ENCODE data around the gene SPN. TPM values are rescaled to one million over a fixed set of nuclear protein-coding genes. Genes with fewer than 3 reads are reported as not detected.
A peak's percentile ranks its signal among the peaks of the same experiment; 100 is the strongest.

Gene SPN
- total and polyA plus RNA-seq, 2 donors from 2014 or later, result 1.0 to 8.8 TPM

DNA sequence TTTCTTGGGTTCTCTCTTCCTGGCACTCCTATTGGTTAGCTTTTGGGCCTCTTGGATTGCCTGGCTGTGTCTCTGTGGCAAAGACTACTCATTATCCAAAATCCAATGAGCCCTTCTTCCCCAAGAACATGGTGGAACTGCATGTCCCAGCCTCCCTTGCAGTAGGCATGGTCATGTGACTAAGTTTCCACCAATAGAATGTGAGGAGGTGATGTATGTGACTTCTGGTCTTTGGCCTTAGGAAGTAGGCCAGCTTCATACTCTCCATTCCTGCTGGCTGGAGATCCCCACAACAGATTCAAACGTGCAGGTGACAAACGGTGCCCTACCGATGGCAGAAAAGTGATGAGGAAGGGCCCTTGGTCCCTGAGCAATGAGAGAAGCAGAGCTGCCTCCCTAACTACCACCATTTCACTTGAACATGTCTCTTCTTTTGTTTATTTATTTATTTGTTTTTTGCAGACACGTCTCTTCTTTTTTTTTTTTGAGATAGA is 17.3 kb upstream of the SPN start:
- H3K9ac ChIP-seq (ENCODE audit: low read length in 3 of 3), result no peak overlapping the region
- TF ChIP-seq, protein P1, sequence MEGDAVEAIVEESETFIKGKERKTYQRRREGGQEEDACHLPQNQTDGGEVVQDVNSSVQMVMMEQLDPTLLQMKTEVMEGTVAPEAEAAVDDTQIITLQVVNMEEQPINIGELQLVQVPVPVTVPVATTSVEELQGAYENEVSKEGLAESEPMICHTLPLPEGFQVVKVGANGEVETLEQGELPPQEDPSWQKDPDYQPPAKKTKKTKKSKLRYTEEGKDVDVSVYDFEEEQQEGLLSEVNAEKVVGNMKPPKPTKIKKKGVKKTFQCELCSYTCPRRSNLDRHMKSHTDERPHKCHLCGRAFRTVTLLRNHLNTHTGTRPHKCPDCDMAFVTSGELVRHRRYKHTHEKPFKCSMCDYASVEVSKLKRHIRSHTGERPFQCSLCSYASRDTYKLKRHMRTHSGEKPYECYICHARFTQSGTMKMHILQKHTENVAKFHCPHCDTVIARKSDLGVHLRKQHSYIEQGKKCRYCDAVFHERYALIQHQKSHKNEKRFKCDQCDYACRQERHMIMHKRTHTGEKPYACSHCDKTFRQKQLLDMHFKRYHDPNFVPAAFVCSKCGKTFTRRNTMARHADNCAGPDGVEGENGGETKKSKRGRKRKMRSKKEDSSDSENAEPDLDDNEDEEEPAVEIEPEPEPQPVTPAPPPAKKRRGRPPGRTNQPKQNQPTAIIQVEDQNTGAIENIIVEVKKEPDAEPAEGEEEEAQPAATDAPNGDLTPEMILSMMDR (IDR thresholded peaks at IDR 0.05; ENCODE audit: borderline replicate concordance, extremely low read depth, insufficient read depth), result no peak
- H3K4me1 ChIP-seq (ENCODE audit: control insufficient read depth in 2 of 3, insufficient read depth in 2 of 3, low read depth in 1 of 3, low read length in 3 of 3), result no peaks in the 10 kb centered on the region
- no peak overlapping the region for H3K27ac ChIP-seq (ENCODE audit: low read depth in 2 of 2, low read length in 2 of 2)
- no peak overlapping the region for H3K4me3 ChIP-seq (ENCODE audit: low read length in 3 of 3)
- DNase-seq (no peak), FAIRE-seq (no peak)
- intact Hi-C loops (cut with DNase I), result no loop called here
- no peaks in the 10 kb centered on the region for H3K36me3 ChIP-seq (ENCODE audit: control insufficient read depth in 2 of 3, insufficient read depth in 3 of 3, low read length in 3 of 3)
- H3K9me3 ChIP-seq (ENCODE audit: control insufficient read depth in 2 of 3, insufficient read depth in 1 of 3, low read length in 3 of 3), result no peaks in the 10 kb centered on the region
- H3K27me3 ChIP-seq (ENCODE audit: control insufficient read depth, insufficient read depth, low read length), result no peaks in the 10 kb centered on the region

DNA sequence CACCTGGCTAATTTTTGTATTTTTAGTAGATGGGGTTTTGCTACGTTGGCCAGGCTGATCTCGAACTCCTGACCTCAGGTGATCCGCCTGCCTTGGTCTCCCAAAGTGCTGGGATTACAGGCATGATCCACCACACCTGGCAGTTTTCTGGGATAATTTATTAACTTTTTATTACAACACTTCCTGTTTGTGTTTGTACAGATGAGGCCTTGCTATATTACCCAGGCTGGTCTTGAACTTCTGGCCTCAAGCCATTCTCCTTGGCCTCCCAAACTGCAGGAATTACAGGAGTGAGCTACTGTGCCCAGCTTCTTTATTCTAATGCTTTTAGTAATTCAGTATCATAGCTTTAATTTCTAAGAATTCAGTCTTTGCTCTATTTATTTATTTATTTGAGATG is 16.1 kb upstream of the SPN start:
- no peaks in the 10 kb centered on the region for H3K4me1 ChIP-seq (ENCODE audit: control insufficient read depth in 2 of 3, insufficient read depth in 2 of 3, low read depth in 1 of 3, low read length in 3 of 3)
- TF ChIP-seq, protein P1 (IDR thresholded peaks at IDR 0.05; ENCODE audit: borderline replicate concordance, extremely low read depth, insufficient read depth), result no peak
- no peaks in the 10 kb centered on the region for H3K27me3 ChIP-seq (ENCODE audit: control insufficient read depth, insufficient read depth, low read length)
- no peaks in the 10 kb centered on the region for H3K9me3 ChIP-seq (ENCODE audit: control insufficient read depth in 2 of 3, insufficient read depth in 1 of 3, low read length in 3 of 3)
- no peak overlapping the region for H3K4me3 ChIP-seq (ENCODE audit: low read length in 3 of 3)
- no peaks in the 10 kb centered on the region for H3K36me3 ChIP-seq (ENCODE audit: control insufficient read depth in 2 of 3, insufficient read depth in 3 of 3, low read length in 3 of 3)
- H3K27ac ChIP-seq (ENCODE audit: low read depth in 2 of 2, low read length in 2 of 2), result no peak overlapping the region
- DNase-seq (no peak), FAIRE-seq (no peak)
- no peak overlapping the region for H3K9ac ChIP-seq (ENCODE audit: low read length in 3 of 3)
- intact Hi-C loops (cut with DNase I), result no loop called here

DNA sequence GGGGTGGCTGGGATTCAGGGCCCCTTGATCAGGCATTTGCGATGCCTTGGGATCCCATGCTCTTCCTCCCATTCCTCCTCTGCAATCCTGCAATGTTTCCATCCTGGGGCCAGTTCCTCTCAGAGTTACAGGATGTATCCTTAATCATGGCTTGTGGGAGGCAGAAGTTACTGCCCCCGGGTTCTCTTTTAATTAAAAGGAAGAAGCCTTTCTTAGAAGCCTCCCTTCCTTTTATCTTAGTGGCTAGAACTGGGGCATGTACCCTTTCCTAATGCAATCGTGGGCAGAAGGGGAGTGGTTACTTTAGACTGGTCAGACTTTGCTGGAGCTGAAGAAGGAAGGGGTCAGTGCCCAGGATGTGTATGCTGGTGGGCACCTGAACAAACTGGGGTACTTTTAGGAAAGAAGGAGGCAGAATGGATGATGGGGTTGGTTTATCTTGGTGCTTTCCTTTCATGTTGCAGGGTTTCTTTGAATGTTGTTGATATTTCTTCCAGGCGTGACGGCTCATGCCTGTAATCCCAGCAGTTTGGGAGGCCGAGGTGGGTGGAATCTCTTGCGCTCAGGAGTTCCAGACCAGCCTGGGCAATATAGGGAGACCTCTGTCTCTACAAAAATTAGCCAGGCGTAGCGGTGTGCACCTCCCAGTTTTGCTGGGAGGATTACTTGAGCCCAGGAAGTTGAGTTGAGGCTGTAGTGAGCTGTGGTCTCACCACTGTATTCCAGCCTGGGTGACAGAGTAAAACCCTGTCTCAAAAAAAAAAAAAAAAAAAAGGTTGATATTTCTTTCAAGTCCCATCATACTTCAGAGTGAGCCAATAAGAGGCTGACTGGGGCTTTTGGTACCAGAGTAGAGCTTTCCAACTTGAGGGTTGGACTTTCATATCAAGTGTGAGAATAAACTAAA is 13.2 kb upstream of the SPN start:
- intact Hi-C loops (cut with DNase I), result no loop called here
- DNase-seq, result peak in 4 of 5 donors; percentile 56 to 69 (median 64)
- Histone ChIP-seq H3K9me3 (ENCODE audit: control insufficient read depth in 2 of 3, insufficient read depth in 1 of 3, low read length in 3 of 3) (no peaks in the 10 kb centered on the region), H3K36me3 (ENCODE audit: control insufficient read depth in 2 of 3, insufficient read depth in 3 of 3, low read length in 3 of 3) (no peaks in the 10 kb centered on the region), H3K27me3 (ENCODE audit: control insufficient read depth, insufficient read depth, low read length) (no peaks in the 10 kb centered on the region), H3K27ac (ENCODE audit: low read depth in 2 of 2, low read length in 2 of 2) (no peak overlapping the region), H3K4me1 (ENCODE audit: control insufficient read depth in 2 of 3, insufficient read depth in 2 of 3, low read depth in 1 of 3, low read length in 3 of 3) (no peaks in the 10 kb centered on the region), H3K4me3 (ENCODE audit: low read length in 3 of 3) (no peak overlapping the region), H3K9ac (ENCODE audit: low read length in 3 of 3) (no peak overlapping the region)
- no peak for FAIRE-seq
- TF ChIP-seq, protein P1 (IDR thresholded peaks at IDR 0.05; ENCODE audit: borderline replicate concordance, extremely low read depth, insufficient read depth), result no peak
